ENCODE measurements around the gene PARVB. TPM values are rescaled to one million over a fixed set of nuclear protein-coding genes. Genes with fewer than 3 reads are reported as not detected.
A peak's percentile ranks its signal among the peaks of the same experiment; 100 is the strongest.

PARVB gene
- total RNA-seq, 4 donors from 2014 or later = 32.1 to 61.9 (median 41.9) TPM

- H3K36me3 ChIP-seq = peaks cover 0 to 44% of the 10 kb centered on the region in 2 donors
Measured at GRCh38 chr22:44144046-44144569, 120.0 kb downstream of the PARVB start.

GRCh38 chr22:44145544-44145943 is 121.4 kb downstream of the PARVB start:
- Histone ChIP-seq H3K27ac (no peak overlapping the region), H3K27me3 (no peaks in the 10 kb centered on the region), H3K4me3 (no peak overlapping the region), H3K36me3 (peaks cover 0 to 41% of the 10 kb centered on the region in 2 donors), H3K9me3 (no peaks in the 10 kb centered on the region), H3K4me1 (peaks cover 0 to 31% (median 9%) of the 10 kb centered on the region in 3 donors)
- ATAC-seq = no peak
- TF ChIP-seq EP300 (IDR thresholded peaks at IDR 0.05) = no peak
- TF ChIP-seq CTCF (IDR thresholded peaks at IDR 0.05) = no peak
- TF ChIP-seq POLR2A (IDR thresholded peaks at IDR 0.05) = no peak
- no peak for TF ChIP-seq POLR2AphosphoS5 (IDR thresholded peaks at IDR 0.05)
- 80 to 82% methylated on average over 1 to 3 of the region's 8 CpGs for WGBS, 2 donors (ENCODE audit: low coverage in 1 of 2)

More at GRCh38 chr22:44144046-44144569, 120.0 kb downstream of the PARVB start:
- ATAC-seq = no peak
- Histone ChIP-seq H3K9me3 (no peaks in the 10 kb centered on the region), H3K27ac (no peak overlapping the region), H3K4me1 (peaks cover 0 to 31% (median 9%) of the 10 kb centered on the region in 3 donors), H3K4me3 (no peak overlapping the region), H3K27me3 (no peaks in the 10 kb centered on the region)
- WGBS, 2 donors (ENCODE audit: low coverage in 1 of 2) = 89 to 100% methylated on average over 2 to 4 of the region's 10 CpGs
- TF ChIP-seq CTCF (IDR thresholded peaks at IDR 0.05) = no peak
- no peak for TF ChIP-seq EP300 (IDR thresholded peaks at IDR 0.05)
- no peak for TF ChIP-seq POLR2AphosphoS5 (IDR thresholded peaks at IDR 0.05)
- TF ChIP-seq POLR2A (IDR thresholded peaks at IDR 0.05) = no peak

- no peak for ATAC-seq
- WGBS, 2 donors (ENCODE audit: low coverage in 1 of 2) = 85 to 100% methylated on average over 1 to 30 of the region's 33 CpGs
- peaks cover 0 to 31% (median 9%) of the 10 kb centered on the region in 3 donors for H3K4me1 ChIP-seq
- H3K9me3 ChIP-seq = no peaks in the 10 kb centered on the region
- no peak overlapping the region for H3K4me3 ChIP-seq
- H3K27ac ChIP-seq = no peak overlapping the region
- H3K36me3 ChIP-seq = peaks cover 0 to 39% of the 10 kb centered on the region in 2 donors
- H3K27me3 ChIP-seq = no peaks in the 10 kb centered on the region
- TF ChIP-seq POLR2A (IDR thresholded peaks at IDR 0.05) = no peak
- no peak for TF ChIP-seq POLR2AphosphoS5 (IDR thresholded peaks at IDR 0.05)
- TF ChIP-seq EP300 (IDR thresholded peaks at IDR 0.05) = no peak
- TF ChIP-seq CTCF (IDR thresholded peaks at IDR 0.05) = no peak
Measured at GRCh38 chr22:44146088-44146861, 122.2 kb downstream of the PARVB start.

- H3K27ac ChIP-seq = peak overlapping the region in 3 of 4 donors; percentile 33 to 51 (median 43)
- 72 to 87% methylated on average over 5 of the region's 12 CpGs for WGBS, 2 donors (ENCODE audit: low coverage in 1 of 2)
- no peak overlapping the region for H3K4me3 ChIP-seq
- no peaks in the 10 kb centered on the region for H3K27me3 ChIP-seq
- peaks cover 0 to 41% of the 10 kb centered on the region in 2 donors for H3K36me3 ChIP-seq
- no peak for ATAC-seq
- no peaks in the 10 kb centered on the region for H3K9me3 ChIP-seq
- TF ChIP-seq CTCF (IDR thresholded peaks at IDR 0.05) (no peak), POLR2AphosphoS5 (IDR thresholded peaks at IDR 0.05) (no peak), POLR2A (IDR thresholded peaks at IDR 0.05) (no peak), EP300 (IDR thresholded peaks at IDR 0.05) (no peak)
- peaks cover 0 to 35% (median 9%) of the 10 kb centered on the region in 3 donors for H3K4me1 ChIP-seq
Measured at GRCh38 chr22:44147008-44147645, 123.0 kb downstream of the PARVB start.
